Neural progenitor cell (in vitro differentiated cells): ENCODE data around the gene GNMT. TPM values are rescaled to one million over a fixed set of nuclear protein-coding genes. Genes with fewer than 3 reads are reported as not detected.

Experiments used
- DNase-seq: peaks from one replicate; pipeline ENCODE4 v3.0.0-alpha.2; 2016; ENCODE audit warnings: low spot score
- H2AFZ ChIP-seq: fragments of 200-600 bp; sonication (generic); replicated peaks from 2 replicates; pipeline ENCODE4 v1.6.1; 2016; ENCODE audit warnings: antibody characterized with exemption
- H3F3A ChIP-seq: fragments of 200-600 bp; sonication (generic); 2 replicates; pipeline ENCODE4 v1.6.1; 2016; ENCODE audit warnings: antibody characterized with exemption, low read depth
- H3K27ac ChIP-seq: fragments of 200-600 bp; sonication (generic); 2 replicates; pipeline ENCODE4 v1.5.1; 2016; ENCODE audit warnings: mild to moderate bottlenecking
- H3K27me3 ChIP-seq: fragments of 200-600 bp; sonication (generic); 2 replicates; pipeline ENCODE4 v1.6.1; 2016; ENCODE audit warnings: mild to moderate bottlenecking, moderate library complexity
- H3K36me3 ChIP-seq: fragments of 200-600 bp; sonication (generic); 2 replicates; pipeline ENCODE4 v1.5.1; 2016
- H3K4me1 ChIP-seq: fragments of 200-600 bp; sonication (generic); 2 replicates; pipeline ENCODE4 v1.6.1; 2016; ENCODE audit warnings: mixed run types
- H3K4me2 ChIP-seq: fragments of 200-600 bp; sonication (generic); 2 replicates; pipeline ENCODE4 v1.6.1; 2016
- H3K4me3 ChIP-seq: fragments of 200-600 bp; sonication (generic); 2 replicates; pipeline ENCODE4 v1.5.1; 2016
- H3K79me2 ChIP-seq: fragments of 200-600 bp; sonication (generic); 2 replicates; pipeline ENCODE4 v1.6.1; 2016; ENCODE audit warnings: low read depth
- H3K9ac ChIP-seq: fragments of 200-600 bp; sonication (generic); 2 replicates; pipeline ENCODE4 v1.6.1; 2016
- H3K9me3 ChIP-seq: fragments of 200-600 bp; sonication (generic); 2 replicates; pipeline ENCODE4 v1.5.1; 2016; ENCODE audit warnings: low read depth
- H4K20me1 ChIP-seq: fragments of 200-600 bp; sonication (generic); 2 replicates; pipeline ENCODE4 v1.6.1; 2016; ENCODE audit warnings: low read depth
- H3K27ac Mint-ChIP-seq: 3 replicates; pipeline ENCODE4 v1.8.0; 2021; ENCODE audit warnings: mixed read lengths
- H3K27me3 Mint-ChIP-seq: 2 replicates; pipeline ENCODE4 v1.8.0; 2022; ENCODE audit warnings: low read depth, mild to moderate bottlenecking, inconsistent platforms, moderate library complexity, mixed read lengths; ENCODE audit not compliant: insufficient read depth
- H3K36me3 Mint-ChIP-seq: 3 replicates; pipeline ENCODE4 v1.8.0; 2021; ENCODE audit warnings: mixed read lengths
- H3K4me1 Mint-ChIP-seq: 3 replicates; pipeline ENCODE4 v1.8.0; 2021; ENCODE audit warnings: mixed read lengths
- H3K4me3 Mint-ChIP-seq: 3 replicates; pipeline ENCODE4 v1.8.0; 2021; ENCODE audit warnings: mild to moderate bottlenecking, moderate library complexity, mixed read lengths
- H3K9me3 Mint-ChIP-seq: 3 replicates; pipeline ENCODE4 v1.8.0; 2020; ENCODE audit warnings: mixed read lengths
- CTCF ChIP-seq: fragments of 200-600 bp; sonication (generic); IDR thresholded peaks from 2 replicates; pipeline ENCODE4 v1.5.1; 2017; ENCODE audit warnings: antibody characterized with exemption, mild to moderate bottlenecking
- EZH2 ChIP-seq: fragments of 200-600 bp; sonication (generic); IDR thresholded peaks from 2 replicates; pipeline ENCODE4 v1.6.1; 2017; ENCODE audit warnings: antibody characterized with exemption, mild to moderate bottlenecking, moderate library complexity
- EZH2phosphoT487 ChIP-seq: fragments of 200-600 bp; sonication (generic); IDR thresholded peaks from 2 replicates; pipeline ENCODE4 v1.6.1; 2017; ENCODE audit warnings: antibody characterized with exemption
- total RNA-seq: library from RNA; depleted of rRNA; stranded (reverse); fragments of >200 nt; gene quantifications from 2 replicates; pipeline ENCODE4 v1.2.3, GENCODE V29; 2015; ENCODE audit warnings: low replicate concordance

Gene GNMT
- total RNA-seq, 1 donor from 2014 or later: not detected

DNA sequence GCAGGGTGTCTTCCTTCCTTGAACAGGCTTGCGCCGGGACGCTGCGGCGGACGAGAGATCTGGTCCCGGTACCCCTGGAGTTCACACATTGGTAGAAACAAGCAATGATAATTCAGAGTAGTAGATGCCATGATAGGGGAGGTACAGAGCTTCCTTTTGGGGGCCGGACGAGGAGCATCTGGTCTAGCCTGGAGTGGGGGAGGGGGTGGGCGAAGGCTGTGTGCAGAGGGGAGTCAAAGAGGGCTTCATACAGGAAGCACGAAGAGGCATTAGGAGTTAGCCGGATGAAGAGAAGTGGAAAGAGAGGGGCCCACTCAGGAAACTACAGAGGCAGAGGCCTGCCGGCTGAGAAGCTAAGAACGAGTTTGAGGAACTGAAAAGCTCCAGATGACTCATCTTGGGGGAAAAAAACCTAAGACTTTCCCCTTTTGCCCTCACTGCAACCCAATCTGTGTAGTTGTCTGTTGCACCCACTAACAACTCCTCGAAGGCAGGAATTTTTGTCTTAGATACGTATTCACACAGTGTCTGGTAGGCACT is 30.7 kb upstream of the GNMT start:
- no peaks in the 10 kb centered on the region for H3K27me3 ChIP-seq
- peak overlapping the region; percentile 52 for H2AFZ ChIP-seq
- Mint-ChIP-seq H3K4me3 (peak overlapping the region; percentile 96), H3K9me3 (no peaks in the 10 kb centered on the region), H3K27ac (peak overlapping the region; percentile 89), H3K27me3 (peaks cover 8% of the 10 kb centered on the region), H3K4me1 (peaks cover 26% of the 10 kb centered on the region), H3K36me3 (peaks cover 6% of the 10 kb centered on the region)
- H3K4me2 ChIP-seq: peak overlapping the region; percentile 97
- no peaks in the 10 kb centered on the region for H3K36me3 ChIP-seq
- H3K79me2 ChIP-seq: peaks cover 50% of the 10 kb centered on the region
- TF ChIP-seq CTCF: no peak
- TF ChIP-seq EZH2: no peak
- no peak for TF ChIP-seq EZH2phosphoT487
- H3K4me1 ChIP-seq: peaks cover 3% of the 10 kb centered on the region
- peak overlapping the region; percentile 69 for H3K4me3 ChIP-seq
- peak overlapping the region; percentile 69 for H3K9ac ChIP-seq
- H3K27ac ChIP-seq: peak overlapping the region; percentile 97
- peaks cover 39% of the 10 kb centered on the region for H3F3A ChIP-seq
- no peaks in the 10 kb centered on the region for H3K9me3 ChIP-seq
- peaks cover 19% of the 10 kb centered on the region for H4K20me1 ChIP-seq
- DNase-seq: no peak

GRCh38 chr6:42932412-42932811 is 28.1 kb upstream of the GNMT start:
- Histone ChIP-seq H3K4me3 (no peak overlapping the region), H3F3A (peaks cover 39% of the 10 kb centered on the region), H3K27me3 (no peaks in the 10 kb centered on the region), H3K36me3 (no peaks in the 10 kb centered on the region), H4K20me1 (peaks cover 24% of the 10 kb centered on the region), H3K79me2 (peaks cover 62% of the 10 kb centered on the region), H3K9ac (peak overlapping the region; percentile 11), H3K4me1 (peaks cover 3% of the 10 kb centered on the region), H3K4me2 (peak overlapping the region; percentile 8), H3K9me3 (no peaks in the 10 kb centered on the region), H3K27ac (no peak overlapping the region), H2AFZ (no peak overlapping the region)
- H3K4me3 Mint-ChIP-seq: no peak overlapping the region
- H3K36me3 Mint-ChIP-seq: peaks cover 13% of the 10 kb centered on the region
- H3K27me3 Mint-ChIP-seq: peaks cover 4% of the 10 kb centered on the region
- H3K4me1 Mint-ChIP-seq: peaks cover 26% of the 10 kb centered on the region
- no peaks in the 10 kb centered on the region for H3K9me3 Mint-ChIP-seq
- no peak overlapping the region for H3K27ac Mint-ChIP-seq
- DNase-seq: no peak
- TF ChIP-seq EZH2phosphoT487 (no peak), CTCF (no peak), EZH2 (no peak)

- Histone ChIP-seq H3K4me1 (peaks cover 3% of the 10 kb centered on the region), H3K4me2 (no peak overlapping the region), H4K20me1 (peaks cover 24% of the 10 kb centered on the region), H2AFZ (no peak overlapping the region), H3K27me3 (no peaks in the 10 kb centered on the region), H3F3A (peaks cover 33% of the 10 kb centered on the region), H3K4me3 (no peak overlapping the region), H3K9me3 (no peaks in the 10 kb centered on the region), H3K36me3 (no peaks in the 10 kb centered on the region), H3K79me2 (peaks cover 62% of the 10 kb centered on the region), H3K9ac (no peak overlapping the region), H3K27ac (no peak overlapping the region)
- Mint-ChIP-seq H3K27ac (no peak overlapping the region), H3K36me3 (peaks cover 17% of the 10 kb centered on the region), H3K4me3 (no peak overlapping the region), H3K4me1 (peaks cover 26% of the 10 kb centered on the region), H3K27me3 (peaks cover 6% of the 10 kb centered on the region), H3K9me3 (no peaks in the 10 kb centered on the region)
- no peak for TF ChIP-seq EZH2phosphoT487
- no peak for TF ChIP-seq EZH2
- TF ChIP-seq CTCF: no peak
- no peak for DNase-seq
Measured at GRCh38 chr6:42933205-42933604, 27.3 kb upstream of the GNMT start.
